Measurements from ENCODE around the gene MR1. TPM values are rescaled to one million over a fixed set of nuclear protein-coding genes. Genes with fewer than 3 reads are reported as not detected.
A peak's percentile ranks its signal among the peaks of the same experiment; 100 is the strongest.

Gene MR1
- polyA plus RNA-seq, 1 of the 3 experiments (the other 2 are of a cell fraction): 7.0 TPM

- TF ChIP-seq ELF1 (IDR thresholded peaks at IDR 0.05) (no peak), EZH2phosphoT487 (IDR thresholded peaks at IDR 0.05; ENCODE audit: borderline replicate concordance, low read depth) (no peak), FOXJ3 (CRISPR knock-in tag; IDR thresholded peaks at IDR 0.05) (no peak), SMC3 (IDR thresholded peaks at IDR 0.05; ENCODE audit: low read depth, low read length) (no peak), GATA2 (CRISPR knock-in tag; IDR thresholded peaks at IDR 0.05) (no peak), TAF1 (IDR thresholded peaks at IDR 0.05; ENCODE audit: borderline replicate concordance, low read depth, low read length) (no peak)
Measured at GRCh38 chr1:181064702-181065101, 30.9 kb downstream of the MR1 start (continued).

DNA sequence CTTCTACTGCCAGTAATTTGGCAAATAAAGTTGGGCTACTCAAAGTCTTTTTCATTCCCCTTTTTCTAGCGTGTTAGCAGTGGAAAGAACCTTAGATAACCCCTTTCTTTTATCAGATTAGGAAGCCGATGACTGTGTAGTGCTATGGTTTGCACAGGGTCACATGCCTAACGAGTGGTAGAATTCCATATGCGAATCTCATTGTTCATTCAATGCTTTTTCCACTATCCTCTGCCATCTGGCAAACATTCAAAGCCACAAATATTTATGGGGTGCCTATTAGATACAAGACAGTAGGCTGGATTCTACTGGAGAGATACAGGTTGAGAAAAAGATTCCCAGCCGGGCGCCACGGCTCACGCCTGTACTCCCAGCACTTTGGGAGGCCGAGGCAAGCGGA, 39.9 kb downstream of the MR1 start:
- ChIA-PET CTCF (interaction anchor here (1.2 to 1.7 kb wide), 2 partner anchors 36 to 50 kb away, joined by 4 to 5 read pairs; no protein-coding TSS in a partner anchor), POLR2A (interaction anchor here (1.4 kb wide), 1 partner anchor 15 kb away, joined by 3 read pairs; no protein-coding TSS in a partner anchor)
- no peak overlapping the region for H3K4me2 ChIP-seq
- TF ChIP-seq RXRA (IDR thresholded peaks at IDR 0.05; ENCODE audit: borderline replicate concordance, low read depth) (peak; percentile 95), USF1 (IDR thresholded peaks at IDR 0.05; ENCODE audit: borderline replicate concordance, low read depth) (peak; percentile 81), EZH2phosphoT487 (IDR thresholded peaks at IDR 0.05; ENCODE audit: borderline replicate concordance, low read depth) (no peak), EP300 (IDR thresholded peaks at IDR 0.05; ENCODE audit: borderline replicate concordance in 1 of 2, low read depth in 1 of 2, low read length in 1 of 2) (peak; percentile 54 to 88; a peak in 3 of 4 replicates), REST (IDR thresholded peaks at IDR 0.05; ENCODE audit: low read depth, low read length) (no peak), RCOR1 (IDR thresholded peaks at IDR 0.05; ENCODE audit: low read length) (no peak), FOSL2 (IDR thresholded peaks at IDR 0.05; ENCODE audit: borderline replicate concordance, low read depth) (peak; percentile 61), USF2 (IDR thresholded peaks at IDR 0.05; ENCODE audit: borderline replicate concordance, low read depth, low read length) (no peak), ELF1 (IDR thresholded peaks at IDR 0.05) (peak; percentile 24; the same call in 1 of the 2 replicates), JUND (IDR thresholded peaks at IDR 0.05) (peak; percentile 69), NFIC (IDR thresholded peaks at IDR 0.05; ENCODE audit: borderline replicate concordance) (peak; percentile 98), MXI1 (IDR thresholded peaks at IDR 0.05; ENCODE audit: low read depth, low read length) (no peak), YY1 (IDR thresholded peaks at IDR 0.05; ENCODE audit: low read depth) (no peak), MEF2A (IDR thresholded peaks at IDR 0.05; ENCODE audit: borderline replicate concordance, low read depth) (no peak), TEAD4 (IDR thresholded peaks at IDR 0.05; ENCODE audit: borderline replicate concordance, insufficient read depth) (peak; percentile 79; the same call in 1 of the 2 replicates), POLR2AphosphoS5 (IDR thresholded peaks at IDR 0.05; ENCODE audit: low read depth, low read length) (peak; percentile 75; the same call in 1 of the 2 replicates), SMC3 (IDR thresholded peaks at IDR 0.05; ENCODE audit: low read depth, low read length) (no peak), NRF1 (IDR thresholded peaks at IDR 0.05; ENCODE audit: low read depth, low read length) (no peak), FOXM1 (IDR thresholded peaks at IDR 0.05; ENCODE audit: low read depth) (0 out of 2 replicates have a peak, but pooled peaks have one; percentile 38), GATA2 (CRISPR knock-in tag; IDR thresholded peaks at IDR 0.05) (no peak), CHD2 (IDR thresholded peaks at IDR 0.05; ENCODE audit: low read length, partially characterized antibody) (no peak)
- TF ChIP-seq, protein P1, sequence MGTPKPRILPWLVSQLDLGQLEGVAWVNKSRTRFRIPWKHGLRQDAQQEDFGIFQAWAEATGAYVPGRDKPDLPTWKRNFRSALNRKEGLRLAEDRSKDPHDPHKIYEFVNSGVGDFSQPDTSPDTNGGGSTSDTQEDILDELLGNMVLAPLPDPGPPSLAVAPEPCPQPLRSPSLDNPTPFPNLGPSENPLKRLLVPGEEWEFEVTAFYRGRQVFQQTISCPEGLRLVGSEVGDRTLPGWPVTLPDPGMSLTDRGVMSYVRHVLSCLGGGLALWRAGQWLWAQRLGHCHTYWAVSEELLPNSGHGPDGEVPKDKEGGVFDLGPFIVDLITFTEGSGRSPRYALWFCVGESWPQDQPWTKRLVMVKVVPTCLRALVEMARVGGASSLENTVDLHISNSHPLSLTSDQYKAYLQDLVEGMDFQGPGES (IDR thresholded peaks at IDR 0.05; ENCODE audit: low read depth, low read length): no peak
- TF ChIP-seq, protein P2, sequence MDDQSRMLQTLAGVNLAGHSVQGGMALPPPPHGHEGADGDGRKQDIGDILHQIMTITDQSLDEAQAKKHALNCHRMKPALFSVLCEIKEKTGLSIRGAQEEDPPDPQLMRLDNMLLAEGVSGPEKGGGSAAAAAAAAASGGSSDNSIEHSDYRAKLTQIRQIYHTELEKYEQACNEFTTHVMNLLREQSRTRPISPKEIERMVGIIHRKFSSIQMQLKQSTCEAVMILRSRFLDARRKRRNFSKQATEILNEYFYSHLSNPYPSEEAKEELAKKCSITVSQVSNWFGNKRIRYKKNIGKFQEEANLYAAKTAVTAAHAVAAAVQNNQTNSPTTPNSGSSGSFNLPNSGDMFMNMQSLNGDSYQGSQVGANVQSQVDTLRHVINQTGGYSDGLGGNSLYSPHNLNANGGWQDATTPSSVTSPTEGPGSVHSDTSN (IDR thresholded peaks at IDR 0.05): peak; percentile 66

More for the DNA sequence above, 39.9 kb downstream of the MR1 start:
- no peaks in the 10 kb centered on the region for H3K36me3 ChIP-seq (replicated peaks in 1 of 2; ENCODE audit: control insufficient read depth in 1 of 2, insufficient read depth in 2 of 2, low read length in 1 of 2)
- H3K27me3 ChIP-seq (ENCODE audit: insufficient read depth): no peaks in the 10 kb centered on the region
- 21% methylated on average over 10 of the region's 10 CpGs for WGBS (ENCODE audit: low lambda C conversion rate)
- peaks cover 8 to 16% of the 10 kb centered on the region in 2 experiments; a peak in 3 of 4 replicates for H3K4me1 ChIP-seq (ENCODE audit: control insufficient read depth in 1 of 2, insufficient read depth in 2 of 2, low read depth in 1 of 2, low read length in 1 of 2)
- peak overlapping the region; percentile 64 for H2AFZ ChIP-seq (ENCODE audit: low read depth)
- peak overlapping the region; percentile 39; the same call in 1 of the 2 replicates for H3K9ac ChIP-seq
- H3F3A ChIP-seq (replicated peaks; ENCODE audit: insufficient read depth): peaks cover 15% of the 10 kb centered on the region
- no peaks in the 10 kb centered on the region for H4K20me1 ChIP-seq (ENCODE audit: insufficient read depth)
- peak overlapping the region; percentile 61 to 75; a peak in 3 of 4 replicates for H3K27ac ChIP-seq (ENCODE audit: low read depth in 2 of 2, low read length in 1 of 2)
- no peak overlapping the region for H3K4me3 ChIP-seq (ENCODE audit: low read depth in 2 of 2, low read length in 1 of 2)
- H3K9me3 ChIP-seq: no peaks in the 10 kb centered on the region
- no peaks in the 10 kb centered on the region for H3K79me2 ChIP-seq (ENCODE audit: insufficient read depth)
- DNase-seq: no peak
- no peaks in the 10 kb centered on the region for H3K9me2 ChIP-seq

Data from SK-N-SH (cell line).